AG09319 (cell line): ENCODE measurements around the gene SLC39A5.
"Not testable (repeated sequence)": the region's sequence is repeated elsewhere in the genome, so short reads cannot be mapped to it uniquely, and the experiment has no call there.

ENCODE experiments used
- DNase-seq: peaks from one replicate; pipeline ENCODE4 v3.0.0-alpha.2; 2010; ENCODE audit warnings: low read depth; ENCODE audit errors: extremely low read depth
- CTCF ChIP-seq: IDR thresholded peaks from 2 replicates; pipeline ENCODE4 v1.5.1; 2011; ENCODE audit warnings: low read depth, mild to moderate bottlenecking, inconsistent platforms, low read length, moderate library complexity

The SLC39A5 gene

GRCh38 chr12:56258068-56258819 is 28.4 kb downstream of the SLC39A5 start, which contains the start of gene ANKRD52:
Gene ANKRD52, minus strand, starts transcription at chr12:56258384. Its CDS starts 115 bp downstream, at chr12:56258269.
- DNase-seq = no peak

GRCh38 chr12:56258820-56259183 is 29.0 kb downstream of the SLC39A5 start:
- TF ChIP-seq CTCF = no peak
- DNase-seq = no peak

More at GRCh38 chr12:56258068-56258819, 28.4 kb downstream of the SLC39A5 start, which contains the start of gene ANKRD52:
- TF ChIP-seq CTCF = peak; percentile 40

- TF ChIP-seq CTCF = no peak
- no peak for DNase-seq
These were observed 30.5 kb downstream of the SLC39A5 start for GRCh38 chr12:56260380-56260779.

DNA sequence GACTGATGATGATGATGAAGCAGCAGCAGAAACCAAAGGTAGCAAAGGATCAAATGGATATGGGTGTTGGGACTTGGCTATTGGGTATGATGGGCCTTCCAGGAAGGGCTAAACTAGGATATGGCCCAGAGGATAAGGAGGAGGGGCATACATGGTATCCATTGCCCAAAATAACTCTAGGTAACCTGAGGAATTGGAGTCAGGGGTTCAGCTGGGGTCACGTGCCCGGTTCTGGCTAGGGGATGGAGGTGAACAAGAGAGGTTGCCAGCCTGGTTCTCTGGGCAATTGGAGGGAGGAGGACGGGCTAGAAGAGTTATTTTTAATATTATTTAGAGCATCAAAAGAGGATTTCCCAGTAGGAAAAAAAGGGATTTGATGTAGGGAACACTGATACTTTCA is 31.1 kb downstream of the SLC39A5 start:
- TF ChIP-seq CTCF = no peak
- DNase-seq = no peak

DNA sequence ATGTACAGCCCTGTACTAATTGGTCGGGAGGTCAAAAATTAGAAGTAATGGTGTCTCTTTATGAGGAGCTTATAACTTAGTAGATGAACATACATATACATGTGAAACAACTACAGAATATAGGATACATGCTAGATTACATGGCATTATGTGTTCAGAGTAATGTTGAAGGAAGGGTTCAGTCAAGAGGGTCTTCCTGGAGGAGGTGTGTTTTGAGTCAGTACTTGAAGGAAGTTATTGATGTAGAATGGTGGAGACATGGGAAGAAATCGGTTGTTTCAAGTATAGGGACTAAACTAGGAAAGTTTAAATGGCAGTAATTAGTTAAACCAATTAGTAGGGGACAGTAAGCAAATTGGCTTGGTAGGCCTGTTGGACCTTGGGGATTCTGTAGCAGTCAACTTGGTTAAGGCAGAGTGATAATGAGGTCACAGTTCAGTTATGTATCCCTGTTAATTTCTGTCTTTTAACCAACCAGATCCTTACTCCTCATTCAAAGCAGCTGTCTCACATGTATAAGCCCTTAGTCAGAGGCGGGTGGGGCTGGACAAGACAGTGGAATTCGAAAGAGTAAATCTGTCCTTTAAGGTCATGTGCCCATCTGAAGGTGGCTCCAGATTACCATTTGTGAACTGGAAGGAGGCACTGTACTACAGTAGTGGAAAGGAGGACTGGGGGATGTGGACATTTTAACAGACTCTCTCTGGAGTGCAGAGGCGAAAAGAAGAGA is 31.8 kb downstream of the SLC39A5 start:
- no peak for DNase-seq
- TF ChIP-seq CTCF = no peak

DNA sequence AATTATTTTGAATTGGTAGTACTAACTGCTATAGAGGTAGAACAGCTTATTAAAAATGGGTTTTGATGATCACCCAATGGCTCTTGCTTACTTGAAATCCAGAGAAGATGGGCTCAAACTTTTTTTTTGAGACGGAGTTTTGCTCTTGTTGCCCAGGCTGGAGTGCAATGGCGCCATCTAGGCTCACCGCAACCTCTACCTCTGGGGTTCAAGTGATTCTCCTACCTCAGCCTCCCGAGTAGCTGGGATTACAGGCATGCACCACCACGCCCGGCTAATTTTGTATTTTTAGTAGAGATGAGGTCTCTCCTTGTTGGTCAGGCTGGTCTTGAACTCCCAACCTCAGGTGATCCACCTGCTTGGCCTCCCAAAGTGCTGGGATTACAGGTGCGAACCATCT is 33.1 kb downstream of the SLC39A5 start:
- DNase-seq = not testable (repeated sequence)

DNA sequence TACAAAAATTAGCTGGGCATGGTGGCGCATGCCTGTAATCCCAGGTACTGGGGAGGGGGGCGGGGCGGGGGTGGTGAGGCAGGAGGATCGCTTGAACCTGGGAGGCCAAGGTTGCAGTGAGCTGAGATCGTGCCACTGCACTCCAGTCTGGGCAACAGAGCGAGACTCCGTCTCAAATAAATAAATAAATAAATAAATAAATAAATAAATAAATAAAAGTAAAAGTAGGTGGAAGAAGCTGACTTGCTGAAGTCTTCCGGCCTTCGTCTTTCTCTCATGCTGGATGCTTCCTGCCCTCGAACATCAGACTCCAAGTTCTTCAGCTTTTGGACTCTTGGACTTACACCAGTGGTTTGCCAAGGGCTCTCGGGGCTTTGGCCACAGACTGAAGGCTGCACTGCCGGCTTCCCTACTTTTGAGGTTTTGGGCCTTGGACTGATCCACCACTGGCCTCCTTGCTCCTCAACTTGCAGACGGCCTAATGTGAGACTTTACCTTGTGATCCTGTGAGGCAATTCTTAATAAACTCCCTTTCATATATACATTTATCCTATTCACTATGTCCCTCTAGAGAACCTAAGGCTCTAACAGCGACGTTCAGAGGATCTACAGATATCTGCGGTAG is 36.3 kb downstream of the SLC39A5 start:
- not testable (repeated sequence) for DNase-seq
